GM12878 (cell line): ENCODE results near the gene AP2A2. TPM values are rescaled to one million over a fixed set of nuclear protein-coding genes. Genes with fewer than 3 reads are reported as not detected.

Experiments
- ATAC-seq: fragments of 200-7000 bp; cut with Tn5 transposase; 3 replicates; pipeline ENCODE4 v1.9.1; 2020; ENCODE audit warnings: mild to moderate bottlenecking, moderate library complexity
- BruUV-seq: library from RNA; stranded (reverse); fragments of 400-500 nt; replicated peaks from 2 replicates; lab custom pipeline; 2021; lab: Mats Ljungman, UMichigan
- CTCF ChIA-PET: fragments of 300-600 bp; sonication (Branson Sonifier 250); formaldehyde crosslinking; extraction: SDS; loops from one replicate; lab custom pipeline; 2021; ENCODE audit warnings: inconsistent platforms; lab: Yijun Ruan, JAX
- POLR2A ChIA-PET: fragments of 350-600 bp; formaldehyde crosslinking; extraction: SDS; loops from one replicate; lab custom pipeline; 2021; ENCODE audit warnings: inconsistent platforms; lab: Charles Lee
- RAD21 ChIA-PET: fragments of 300-600 bp; sonication (Branson Sonifier 250); formaldehyde crosslinking; loops from one replicate; lab custom pipeline; 2023; ENCODE audit warnings: antibody characterized with exemption; ENCODE audit not compliant: unreplicated experiment; lab: Charles Lee
- SMC1A ChIA-PET: fragments of 300-600 bp; sonication (Branson Sonifier 250); formaldehyde crosslinking; loops from one replicate; lab custom pipeline; 2023; ENCODE audit not compliant: unreplicated experiment, uncharacterized antibody; lab: Charles Lee
- DNase-seq: peaks from one replicate; pipeline ENCODE4 v3.0.0-alpha.2; 2011; ENCODE audit warnings: low read depth, low spot score
- FAIRE-seq: peaks from 3 replicates; lab custom pipeline; 2011; peaks lifted over from hg19 to GRCh38; lab: Jason Lieb, UNC
- H2AFZ ChIP-seq: 2 replicates; pipeline ENCODE4 v1.6.0; 2011; ENCODE audit warnings: low read depth, low read length, control low read depth; ENCODE audit not compliant: control insufficient read depth
- H3K27ac ChIP-seq: 2 replicates; pipeline ENCODE4 v1.5.1; 2011; ENCODE audit warnings: control low read depth; ENCODE audit not compliant: control insufficient read depth, insufficient read depth
- H3K27me3 ChIP-seq, 2 experiments: replicated peaks in 1 of 2; 2 replicates each; pipeline versions ENCODE4 v1.6.0 to v1.6.1; 2011; ENCODE audit warnings: low read length in 1 of 2; ENCODE audit not compliant: control insufficient read depth in 2 of 2, insufficient read depth in 2 of 2
- H3K36me3 ChIP-seq, 2 experiments: 2 replicates each; pipeline ENCODE4 v1.5.1; 2011; ENCODE audit warnings: low read length in 1 of 2; ENCODE audit not compliant: control insufficient read depth in 2 of 2, insufficient read depth in 2 of 2
- H3K4me1 ChIP-seq: 2 replicates; pipeline ENCODE4 v1.6.1; 2011; ENCODE audit warnings: mild to moderate bottlenecking, low read length, moderate library complexity, mixed read lengths; ENCODE audit not compliant: control insufficient read depth, insufficient read depth
- H3K4me2 ChIP-seq: 2 replicates; pipeline ENCODE4 v1.6.0; 2011; ENCODE audit warnings: control low read depth; ENCODE audit not compliant: control insufficient read depth, insufficient read depth
- H3K4me3 ChIP-seq: fragments of 200-600 bp; sonication (generic); 2 replicates; pipeline ENCODE4 v1.5.1; 2016
- H3K79me2 ChIP-seq: 2 replicates; pipeline ENCODE4 v1.6.0; 2011; ENCODE audit warnings: low read length; ENCODE audit not compliant: control insufficient read depth, insufficient read depth
- H3K9ac ChIP-seq: 2 replicates; pipeline ENCODE4 v1.8.0; 2011; ENCODE audit warnings: low read length, control low read depth, mixed read lengths; ENCODE audit not compliant: control insufficient read depth, insufficient read depth
- H3K9me3 ChIP-seq: replicated peaks from 3 replicates; pipeline ENCODE4 v1.5.1; 2011; ENCODE audit warnings: mild to moderate bottlenecking, low read length; ENCODE audit not compliant: control insufficient read depth, insufficient read depth
- H4K20me1 ChIP-seq: 2 replicates; pipeline ENCODE4 v1.6.0; 2011; ENCODE audit not compliant: control insufficient read depth, insufficient read depth
- EGR1 ChIP-seq, 2 experiments: IDR thresholded peaks; 1 replicate in 1 of 2; 2 replicates in 1 of 2; pipeline ENCODE4 v1.6.1; 2011 to 2012; ENCODE audit warnings: low read depth in 2 of 2, low read length in 2 of 2, borderline replicate concordance in 1 of 2, mild to moderate bottlenecking in 1 of 2, moderate library complexity in 1 of 2
- FOS ChIP-seq: IDR thresholded peaks from 3 replicates; pipeline ENCODE4 v1.6.1; 2011; ENCODE audit warnings: borderline replicate concordance; ENCODE audit not compliant: insufficient read length; ENCODE audit errors: extremely low read depth
- GABPA ChIP-seq: IDR thresholded peaks from 2 replicates; pipeline ENCODE4 v1.6.1; 2014; ENCODE audit warnings: antibody characterized with exemption, low read depth, mild to moderate bottlenecking, inconsistent platforms
- HDAC6 ChIP-seq: fragments of 200-600 bp; sonication (generic); IDR thresholded peaks from one replicate; pipeline ENCODE4 v1.8.0; 2017; ENCODE audit warnings: antibody characterized with exemption; ENCODE audit not compliant: unreplicated experiment
- MTA2 ChIP-seq: fragments of 450-650 bp; IDR thresholded peaks from 2 replicates; pipeline ENCODE4 v1.6.1; 2016; ENCODE audit warnings: low read depth, mild to moderate bottlenecking, moderate library complexity
- MYB ChIP-seq: fragments of 150-350 bp; IDR thresholded peaks from 2 replicates; pipeline ENCODE4 v1.6.1; 2014; ENCODE audit warnings: mild to moderate bottlenecking, low read depth, low read length, borderline replicate concordance
- NBN ChIP-seq: fragments of 450-650 bp; IDR thresholded peaks from 2 replicates; pipeline ENCODE4 v1.6.1; 2016
- NFYB ChIP-seq: IDR thresholded peaks from 2 replicates; pipeline ENCODE4 v1.6.1; 2011; ENCODE audit warnings: low read depth, mild to moderate bottlenecking, low read length, improper control_type of control experiment, moderate library complexity; ENCODE audit not compliant: insufficient read depth
- PBX3 ChIP-seq: IDR thresholded peaks from 2 replicates; pipeline ENCODE4 v1.6.1; 2011; ENCODE audit warnings: mild to moderate bottlenecking, low read depth, low read length, moderate library complexity; ENCODE audit not compliant: insufficient replicate concordance
- RAD51 ChIP-seq: fragments of 450-650 bp; IDR thresholded peaks from 2 replicates; pipeline ENCODE4 v1.6.1; 2016; ENCODE audit warnings: moderate library complexity, mild to moderate bottlenecking, inconsistent platforms
- TCF3 ChIP-seq: IDR thresholded peaks from 2 replicates; pipeline ENCODE4 v1.6.1; 2012; ENCODE audit warnings: low read depth, mild to moderate bottlenecking, low read length, borderline replicate concordance; ENCODE audit not compliant: insufficient read depth
- WRNIP1 ChIP-seq: IDR thresholded peaks from 2 replicates; pipeline ENCODE4 v1.6.1; 2011; ENCODE audit warnings: low read depth, low read length, improper control_type of control experiment, borderline replicate concordance
- WGBS: methylation state at CpG from one replicate; pipeline ENCODE4 v1.1.6; 2016; ENCODE audit warnings: low lambda C conversion rate; ENCODE audit not compliant: insufficient replicate concordance, insufficient coverage; ENCODE audit errors: missing lambda C conversion rate; 5-methylcytosine and 5-hydroxymethylcytosine counted together
- in situ Hi-C: fragments of 300-500 bp; cut with MboI; formaldehyde crosslinking; loops from 9 replicates; pipeline ENCODE4 v1.14.3; 2018; ENCODE audit warnings: mixed read lengths
- intact Hi-C: fragments of 100-400 bp; cut with micrococcal nuclease; formaldehyde crosslinking; loops from one replicate; pipeline ENCODE4 v1.14.2; 2022; ENCODE audit not compliant: unreplicated experiment
- polyA plus RNA-seq, 11 experiments: library from polyadenylated mRNA; depleted of rRNA in 4 of 11; unstranded in 6 of 11; stranded (reverse) in 5 of 11; fragments of >200 nt; fragmentation: Nextera tagmentation in 4 of 11; fragmentation: Illumina TruSeq in 1 of 11; extraction: Ambion mirVana in 4 of 11; extraction: Trizol in 1 of 11; gene quantifications; 1 replicate in 1 of 11; 2 replicates in 10 of 11; pipeline versions ENCODE4 v1.2.1 to v1.2.3, GENCODE V29; 2011 to 2016; ENCODE audit warnings: inconsistent platforms in 2 of 11, missing spikeins in 2 of 11, low read depth in 1 of 11
- total RNA-seq, 4 experiments: library from RNA; depleted of rRNA in 3 of 4; stranded (reverse); fragments of >200 nt in 3 of 4; fragmentation: Illumina TruSeq in 1 of 4; extraction: Trizol in 1 of 4; gene quantifications; 2 replicates each; pipeline versions ENCODE4 v1.2.1 to v1.2.3, GENCODE V29; 2013 to 2021
- TF ChIP-seq, protein P1 (sequence below): fragments of 450-650 bp; IDR thresholded peaks from 2 replicates; pipeline ENCODE4 v1.6.1; 2018; ENCODE audit warnings: mild to moderate bottlenecking, low read depth, moderate library complexity; ENCODE audit not compliant: partially characterized antibody
- TF ChIP-seq, protein P2 (sequence below): IDR thresholded peaks from 2 replicates; pipeline ENCODE4 v1.6.1; 2012; ENCODE audit warnings: low read depth, low read length, improper control_type of control experiment

The AP2A2 gene
- total and polyA plus RNA-seq, 10 of the 15 experiments (the other 5 are each of a cell fraction or from before 2014, with no cell fraction given) = 0.58 to 48.8 (median 18.2) TPM

DNA sequence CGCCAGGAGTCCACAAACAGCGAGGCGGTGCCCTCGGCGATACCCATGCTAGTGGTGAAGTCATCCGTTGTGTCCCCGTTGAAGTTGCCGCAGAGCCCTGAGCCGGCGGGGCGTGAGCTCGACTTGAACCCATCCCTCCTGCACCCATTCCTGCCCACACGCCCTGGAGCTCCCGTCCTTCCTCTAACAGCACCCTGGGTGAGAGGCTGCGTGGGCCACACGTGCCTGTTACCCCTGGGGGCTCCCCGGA is 102.5 kb downstream of the AP2A2 start:
- RAD21 ChIA-PET = no interaction called here
- H3K36me3 ChIP-seq = no peaks in the 10 kb centered on the region
- TF ChIP-seq FOS = no peak
- TF ChIP-seq RAD51 = no peak
- no peak for TF ChIP-seq GABPA
- FAIRE-seq (no peak), ATAC-seq (no peak), DNase-seq (no peak)
- WGBS = 65% methylated on average over 17 of the region's 17 CpGs
- no peaks in the 10 kb centered on the region for H3K79me2 ChIP-seq
- no peak overlapping the region for H3K9ac ChIP-seq
- intact Hi-C loops = no loop called here
- no TSS peak for BruUV-seq
- H3K4me3 ChIP-seq = no peak overlapping the region
- in situ Hi-C loops = no loop called here
- SMC1A ChIA-PET = no interaction called here
- no peaks in the 10 kb centered on the region for H3K27me3 ChIP-seq
- no peak overlapping the region for H3K4me2 ChIP-seq
- POLR2A ChIA-PET = no interaction called here
- H3K27ac ChIP-seq = no peak overlapping the region
- no peak overlapping the region for H2AFZ ChIP-seq
- no peaks in the 10 kb centered on the region for H3K4me1 ChIP-seq
- no peaks in the 10 kb centered on the region for H4K20me1 ChIP-seq
- no peaks in the 10 kb centered on the region for H3K9me3 ChIP-seq
- CTCF ChIA-PET = no interaction called here

GRCh38 chr11:1028616-1029015 is 102.9 kb downstream of the AP2A2 start:
- Histone ChIP-seq H3K27ac (no peak overlapping the region), H2AFZ (no peak overlapping the region), H3K27me3 (no peaks in the 10 kb centered on the region), H3K36me3 (no peaks in the 10 kb centered on the region), H3K79me2 (no peaks in the 10 kb centered on the region), H3K4me1 (no peaks in the 10 kb centered on the region), H3K9me3 (no peaks in the 10 kb centered on the region), H4K20me1 (no peaks in the 10 kb centered on the region), H3K9ac (no peak overlapping the region), H3K4me2 (no peak overlapping the region), H3K4me3 (no peak overlapping the region)
- FAIRE-seq = no peak
- BruUV-seq = no TSS peak
- DNase-seq = no peak
- CTCF ChIA-PET = no interaction called here
- SMC1A ChIA-PET = no interaction called here
- in situ Hi-C loops = no loop called here
- no peak for ATAC-seq
- RAD21 ChIA-PET = no interaction called here
- POLR2A ChIA-PET = no interaction called here
- intact Hi-C loops = no loop called here
- whole genome bisulfite sequencing = 46% methylated on average over 14 of the region's 14 CpGs
- TF ChIP-seq EGR1 (IDR thresholded peaks at IDR 0.05; ENCODE audit: borderline replicate concordance in 1 of 2, low read depth in 2 of 2, low read length in 2 of 2) (no peak), MTA2 (no peak), TCF3 (no peak), PBX3 (no peak), MYB (no peak), WRNIP1 (no peak), NFYB (no peak), HDAC6 (no peak), NBN (no peak)
- TF ChIP-seq, protein P1, sequence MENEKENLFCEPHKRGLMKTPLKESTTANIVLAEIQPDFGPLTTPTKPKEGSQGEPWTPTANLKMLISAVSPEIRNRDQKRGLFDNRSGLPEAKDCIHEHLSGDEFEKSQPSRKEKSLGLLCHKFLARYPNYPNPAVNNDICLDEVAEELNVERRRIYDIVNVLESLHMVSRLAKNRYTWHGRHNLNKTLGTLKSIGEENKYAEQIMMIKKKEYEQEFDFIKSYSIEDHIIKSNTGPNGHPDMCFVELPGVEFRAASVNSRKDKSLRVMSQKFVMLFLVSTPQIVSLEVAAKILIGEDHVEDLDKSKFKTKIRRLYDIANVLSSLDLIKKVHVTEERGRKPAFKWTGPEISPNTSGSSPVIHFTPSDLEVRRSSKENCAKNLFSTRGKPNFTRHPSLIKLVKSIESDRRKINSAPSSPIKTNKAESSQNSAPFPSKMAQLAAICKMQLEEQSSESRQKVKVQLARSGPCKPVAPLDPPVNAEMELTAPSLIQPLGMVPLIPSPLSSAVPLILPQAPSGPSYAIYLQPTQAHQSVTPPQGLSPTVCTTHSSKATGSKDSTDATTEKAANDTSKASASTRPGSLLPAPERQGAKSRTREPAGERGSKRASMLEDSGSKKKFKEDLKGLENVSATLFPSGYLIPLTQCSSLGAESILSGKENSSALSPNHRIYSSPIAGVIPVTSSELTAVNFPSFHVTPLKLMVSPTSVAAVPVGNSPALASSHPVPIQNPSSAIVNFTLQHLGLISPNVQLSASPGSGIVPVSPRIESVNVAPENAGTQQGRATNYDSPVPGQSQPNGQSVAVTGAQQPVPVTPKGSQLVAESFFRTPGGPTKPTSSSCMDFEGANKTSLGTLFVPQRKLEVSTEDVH = no peak
- TF ChIP-seq, protein P2, sequence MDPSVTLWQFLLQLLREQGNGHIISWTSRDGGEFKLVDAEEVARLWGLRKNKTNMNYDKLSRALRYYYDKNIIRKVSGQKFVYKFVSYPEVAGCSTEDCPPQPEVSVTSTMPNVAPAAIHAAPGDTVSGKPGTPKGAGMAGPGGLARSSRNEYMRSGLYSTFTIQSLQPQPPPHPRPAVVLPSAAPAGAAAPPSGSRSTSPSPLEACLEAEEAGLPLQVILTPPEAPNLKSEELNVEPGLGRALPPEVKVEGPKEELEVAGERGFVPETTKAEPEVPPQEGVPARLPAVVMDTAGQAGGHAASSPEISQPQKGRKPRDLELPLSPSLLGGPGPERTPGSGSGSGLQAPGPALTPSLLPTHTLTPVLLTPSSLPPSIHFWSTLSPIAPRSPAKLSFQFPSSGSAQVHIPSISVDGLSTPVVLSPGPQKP = no peak
